ENCODE results near the gene MYO7A.

- TF ChIP-seq HMGXB4 (CRISPR knock-in tag; IDR thresholded peaks at IDR 0.05) (no peak), CTCF (IDR thresholded peaks at IDR 0.05) (no peak), ATF2 (CRISPR knock-in tag; IDR thresholded peaks at IDR 0.05; ENCODE audit: borderline replicate concordance, low read depth) (no peak), ZNF121 (CRISPR knock-in tag; IDR thresholded peaks at IDR 0.05) (no peak)
Observed at GRCh38 chr11:77207019-77207485, 79.0 kb downstream of the MYO7A start.
